ENCODE data around the gene STARD7.

DNA sequence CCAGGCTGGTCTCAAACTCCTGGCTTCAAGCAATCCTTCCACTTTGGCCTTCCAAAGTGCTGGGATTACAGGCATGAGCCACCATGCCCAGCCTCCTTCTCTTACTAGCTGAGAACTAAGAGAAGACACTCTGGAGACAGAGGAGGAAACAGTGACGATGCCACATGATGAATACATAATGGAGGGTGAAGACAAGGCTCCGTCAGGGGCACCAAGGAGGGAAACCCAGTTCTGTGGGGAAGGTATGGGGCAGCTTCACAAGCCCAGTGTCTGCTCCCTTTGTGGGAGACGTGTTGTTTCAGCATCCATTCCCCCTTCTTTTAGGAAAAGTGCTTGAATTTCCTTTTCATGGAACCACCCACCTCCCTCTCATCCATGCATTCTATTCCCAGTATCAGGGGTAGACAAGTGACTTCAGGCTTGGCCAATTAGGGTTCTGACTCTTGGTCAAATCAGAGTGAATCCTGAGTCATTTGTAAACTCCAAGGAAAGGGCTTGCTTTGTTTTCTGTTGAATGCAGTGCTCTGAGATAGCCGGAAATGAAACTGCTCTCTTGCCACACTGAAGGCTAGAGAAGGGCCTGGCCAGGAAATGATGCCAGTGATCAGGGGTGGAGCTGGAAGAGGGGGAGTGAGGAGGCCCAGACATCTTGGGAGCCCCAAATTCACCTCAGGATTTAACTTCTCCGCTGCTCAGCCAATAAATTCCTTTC, 33.4 kb upstream of the STARD7 start:
- no peak for TF ChIP-seq LEF1 (IDR thresholded peaks at IDR 0.05; ENCODE audit: borderline replicate concordance)
- no peak for TF ChIP-seq SP1 (IDR thresholded peaks at IDR 0.05)
- no peak for TF ChIP-seq ZNF384 (IDR thresholded peaks at IDR 0.05)
- TF ChIP-seq SUZ12 (IDR thresholded peaks at IDR 0.05), result no peak
- TF ChIP-seq FOXK2 (IDR thresholded peaks at IDR 0.05), result no peak
- no peak for TF ChIP-seq BHLHE40 (IDR thresholded peaks at IDR 0.05; ENCODE audit: borderline replicate concordance)
- TF ChIP-seq ELF4 (IDR thresholded peaks at IDR 0.05), result no peak
- TF ChIP-seq ARNT (IDR thresholded peaks at IDR 0.05), result no peak
